ENCODE data around the gene ASIC3.
A peak's percentile ranks its signal among the peaks of the same experiment; 100 is the strongest.

ASIC3 gene

DNA sequence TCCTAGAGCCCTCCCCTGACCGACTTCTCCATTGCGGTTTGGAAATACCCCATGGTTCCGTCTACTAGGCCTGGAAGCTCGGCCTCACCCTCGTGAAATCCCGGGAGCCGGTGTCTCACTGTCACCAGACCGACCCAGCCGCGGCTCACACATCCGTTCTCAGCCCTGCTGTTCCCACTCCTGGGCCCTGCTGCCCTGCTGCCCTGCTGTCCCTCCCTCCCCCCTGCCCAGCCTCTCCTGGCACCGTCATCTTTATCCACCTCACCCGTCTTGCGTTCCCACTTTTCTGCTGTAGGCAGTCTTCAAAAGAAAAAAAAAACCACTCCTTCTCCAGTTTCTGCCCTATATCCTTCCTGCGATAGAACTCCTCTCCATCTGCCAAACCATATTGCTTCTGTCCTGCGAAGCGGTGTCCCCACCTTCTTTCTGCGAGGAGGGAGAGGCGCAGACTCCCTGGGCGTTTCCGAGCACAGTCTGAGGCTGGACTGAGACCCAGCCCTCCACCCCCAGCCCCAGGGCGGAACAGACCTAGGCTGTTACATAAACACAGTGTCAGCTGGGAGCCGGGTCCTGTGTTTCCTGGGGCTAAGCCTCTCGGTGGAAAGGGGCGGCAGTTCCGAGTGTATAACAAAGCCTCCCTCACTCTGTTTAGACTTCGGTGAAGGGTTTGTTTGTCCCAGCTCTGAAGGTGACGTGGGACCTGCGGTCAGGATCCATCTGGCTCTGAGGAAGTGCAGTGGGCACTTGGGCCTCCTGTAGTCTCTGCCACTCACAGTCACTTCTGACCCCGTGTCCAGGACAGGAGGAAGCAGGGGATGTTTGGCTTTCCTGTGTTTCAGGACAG is 40.7 kb downstream of the ASIC3 start:
- DNase-seq (ENCODE audit: low read depth) = no peak
- H3K4me3 ChIP-seq (ENCODE audit: control insufficient read depth, low read depth, low read length) = peak overlapping the region; percentile 91
- TF ChIP-seq, protein P1, sequence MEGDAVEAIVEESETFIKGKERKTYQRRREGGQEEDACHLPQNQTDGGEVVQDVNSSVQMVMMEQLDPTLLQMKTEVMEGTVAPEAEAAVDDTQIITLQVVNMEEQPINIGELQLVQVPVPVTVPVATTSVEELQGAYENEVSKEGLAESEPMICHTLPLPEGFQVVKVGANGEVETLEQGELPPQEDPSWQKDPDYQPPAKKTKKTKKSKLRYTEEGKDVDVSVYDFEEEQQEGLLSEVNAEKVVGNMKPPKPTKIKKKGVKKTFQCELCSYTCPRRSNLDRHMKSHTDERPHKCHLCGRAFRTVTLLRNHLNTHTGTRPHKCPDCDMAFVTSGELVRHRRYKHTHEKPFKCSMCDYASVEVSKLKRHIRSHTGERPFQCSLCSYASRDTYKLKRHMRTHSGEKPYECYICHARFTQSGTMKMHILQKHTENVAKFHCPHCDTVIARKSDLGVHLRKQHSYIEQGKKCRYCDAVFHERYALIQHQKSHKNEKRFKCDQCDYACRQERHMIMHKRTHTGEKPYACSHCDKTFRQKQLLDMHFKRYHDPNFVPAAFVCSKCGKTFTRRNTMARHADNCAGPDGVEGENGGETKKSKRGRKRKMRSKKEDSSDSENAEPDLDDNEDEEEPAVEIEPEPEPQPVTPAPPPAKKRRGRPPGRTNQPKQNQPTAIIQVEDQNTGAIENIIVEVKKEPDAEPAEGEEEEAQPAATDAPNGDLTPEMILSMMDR (IDR thresholded peaks at IDR 0.05; ENCODE audit: control insufficient read depth, insufficient read depth, low read depth, low read length, missing control alignments) = no peak

DNA sequence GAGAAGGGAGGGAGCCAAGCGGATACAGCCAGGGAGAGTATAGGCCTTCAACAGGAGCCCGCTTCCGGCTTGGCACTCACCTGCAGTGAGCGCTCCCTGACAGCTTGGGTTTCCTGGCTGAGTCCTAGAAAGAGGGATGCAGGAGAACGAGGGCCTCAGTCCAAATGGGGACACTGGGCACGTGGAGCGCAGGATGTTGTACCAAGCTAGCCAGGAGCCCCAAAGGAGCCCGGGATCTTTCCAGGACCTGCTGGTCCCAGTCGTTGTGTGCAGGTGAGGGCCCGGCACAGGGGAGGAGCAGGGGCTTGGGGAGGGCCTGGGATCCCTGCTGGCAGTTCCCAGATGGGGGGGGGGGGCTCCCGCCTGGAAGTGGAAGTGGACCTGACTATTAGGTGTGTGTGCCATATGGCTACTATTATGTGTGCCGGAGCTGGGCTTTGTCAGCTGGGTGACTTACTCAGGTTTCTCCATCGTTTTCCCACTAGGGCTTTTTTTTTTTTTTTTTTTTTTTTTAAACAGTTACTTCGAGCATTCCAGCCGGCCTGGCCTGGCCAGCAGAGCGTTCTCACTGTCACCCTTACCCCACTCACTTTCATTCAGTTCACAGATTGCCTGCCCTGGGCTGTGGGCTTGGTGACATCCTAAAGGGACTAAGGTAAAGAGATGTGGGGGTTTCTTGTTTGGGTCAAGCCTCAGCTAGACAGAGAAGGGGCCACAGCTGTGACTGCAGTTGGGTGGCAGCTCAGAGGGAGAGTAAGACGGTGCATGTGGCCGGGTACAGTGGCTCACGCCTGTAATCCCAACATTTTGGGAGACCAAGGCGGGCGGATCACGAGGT is 41.8 kb downstream of the ASIC3 start:
- TF ChIP-seq, protein P1 (IDR thresholded peaks at IDR 0.05; ENCODE audit: control insufficient read depth, insufficient read depth, low read depth, low read length, missing control alignments) = no peak

DNA sequence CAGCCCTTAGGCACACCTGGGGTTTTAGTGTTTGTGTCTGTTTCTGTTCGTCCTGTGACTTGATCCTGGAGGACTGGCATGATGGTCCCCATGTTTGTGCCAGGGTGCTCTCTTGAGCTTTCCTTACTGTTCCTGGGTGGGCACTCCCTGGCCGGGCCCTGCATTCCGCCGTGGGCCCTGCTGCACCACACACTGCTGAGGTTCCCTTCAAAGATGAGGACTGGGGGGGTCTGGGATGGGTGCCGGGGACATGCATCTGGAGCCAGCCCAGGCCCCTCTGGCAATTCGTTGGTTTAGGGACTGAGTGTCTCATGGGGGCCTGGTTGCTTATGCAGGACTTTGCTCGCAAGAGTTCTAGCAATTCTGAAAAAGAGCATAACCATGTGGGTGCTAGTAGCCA is 42.7 kb downstream of the ASIC3 start:
- no peak overlapping the region for H3K4me3 ChIP-seq (ENCODE audit: control insufficient read depth, low read depth, low read length)
- TF ChIP-seq, protein P1 (IDR thresholded peaks at IDR 0.05; ENCODE audit: control insufficient read depth, insufficient read depth, low read depth, low read length, missing control alignments) = no peak
- DNase-seq (ENCODE audit: low read depth) = no peak

More for the DNA sequence above, 41.8 kb downstream of the ASIC3 start:
- no peak for DNase-seq (ENCODE audit: low read depth)
- H3K4me3 ChIP-seq (ENCODE audit: control insufficient read depth, low read depth, low read length) = no peak overlapping the region

DNA sequence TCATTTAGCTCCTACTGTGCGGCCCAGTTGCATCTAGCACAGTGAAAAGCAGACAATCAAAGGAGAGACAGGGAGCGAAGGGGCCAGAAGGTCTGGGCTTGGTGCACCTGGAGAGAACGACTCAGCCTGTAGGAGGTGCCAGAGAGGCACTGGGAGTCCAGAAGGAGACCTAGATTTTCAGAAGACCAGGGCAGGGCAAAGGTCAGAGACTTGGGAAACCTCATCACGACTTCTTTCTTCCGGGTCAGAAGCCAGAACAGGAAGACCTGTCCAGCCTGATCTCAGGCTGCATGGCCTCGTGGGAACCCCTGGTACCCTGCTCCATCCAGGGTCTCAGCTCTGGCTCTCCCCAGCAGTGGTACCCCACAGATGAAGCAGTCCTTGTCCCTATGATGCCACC is 43.1 kb downstream of the ASIC3 start:
- TF ChIP-seq, protein P1 (IDR thresholded peaks at IDR 0.05; ENCODE audit: control insufficient read depth, insufficient read depth, low read depth, low read length, missing control alignments) = peak; percentile 56
- no peak for DNase-seq (ENCODE audit: low read depth)
- no peak overlapping the region for H3K4me3 ChIP-seq (ENCODE audit: control insufficient read depth, low read depth, low read length)

DNA sequence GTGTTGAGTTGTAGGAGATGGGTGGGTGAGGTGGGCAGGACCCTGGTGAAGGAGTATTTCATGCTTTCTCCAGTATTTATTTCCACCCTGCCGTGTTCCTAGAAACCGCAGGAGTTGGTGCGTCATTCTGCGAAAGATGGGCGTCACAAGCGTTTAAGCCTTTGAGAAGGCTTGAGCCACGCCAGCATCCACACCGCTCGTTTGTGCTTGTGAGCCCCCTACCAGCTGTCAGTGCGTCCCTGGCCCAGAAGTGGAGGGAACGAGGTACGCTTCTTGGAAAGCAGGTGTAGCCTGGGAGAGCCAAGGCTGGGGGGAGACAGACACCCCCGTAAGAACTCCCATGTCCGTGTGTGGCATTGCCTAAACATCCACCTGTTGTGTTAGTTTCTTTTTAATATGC is 43.7 kb downstream of the ASIC3 start:
- H3K4me3 ChIP-seq (ENCODE audit: control insufficient read depth, low read depth, low read length) = no peak overlapping the region
- TF ChIP-seq, protein P1 (IDR thresholded peaks at IDR 0.05; ENCODE audit: control insufficient read depth, insufficient read depth, low read depth, low read length, missing control alignments) = no peak

DNA sequence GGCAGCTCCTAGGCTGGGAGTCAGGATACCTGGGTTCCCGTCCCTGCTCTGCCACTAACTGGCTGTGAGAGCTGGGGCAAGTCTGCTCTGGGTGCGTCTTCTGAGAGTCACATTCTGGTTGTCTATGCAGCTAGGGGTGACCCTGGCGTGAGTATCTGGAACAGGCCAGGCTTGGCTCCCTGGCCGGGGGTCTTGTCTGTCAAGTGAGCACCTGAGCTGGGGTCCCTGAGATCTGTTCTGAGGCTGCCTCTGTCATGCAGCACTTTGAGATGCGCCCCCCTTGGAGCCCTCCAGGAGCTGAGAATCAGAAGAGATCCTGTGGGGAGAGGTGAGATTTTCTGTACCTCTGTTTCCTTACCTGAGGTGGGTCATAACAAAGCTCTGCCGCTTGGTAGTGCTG is 45.4 kb downstream of the ASIC3 start:
- H3K4me3 ChIP-seq (ENCODE audit: control insufficient read depth, low read depth, low read length) = no peak overlapping the region
- DNase-seq (ENCODE audit: low read depth) = no peak
- TF ChIP-seq, protein P1 (IDR thresholded peaks at IDR 0.05; ENCODE audit: control insufficient read depth, insufficient read depth, low read depth, low read length, missing control alignments) = no peak

More for the DNA sequence above, 43.7 kb downstream of the ASIC3 start:
- no peak for DNase-seq (ENCODE audit: low read depth)

Measured in AG09309 (cell line).